Lower leg skin (tissue), 4 donors: ENCODE results near the gene DHRS9. TPM values are rescaled to one million over a fixed set of nuclear protein-coding genes. Genes with fewer than 3 reads are reported as not detected.

Source experiments
- DNase-seq, 2 donors: peaks; one replicate each; pipeline ENCODE4 v3.0.0-alpha.2; 2019; ENCODE audit warnings: low spot score in 2 of 2
- H3K4me3 ChIP-seq: fragments of 200-600 bp; sonication (generic); 2 replicates; pipeline ENCODE4 v1.5.1; 2017; ENCODE audit warnings: mild to moderate bottlenecking, low read depth; ENCODE audit not compliant: poor library complexity, severe bottlenecking
- CTCF ChIP-seq, 3 donors: fragments of 450-650 bp; IDR thresholded peaks; one replicate each; pipeline ENCODE4 v1.5.1; 2016; ENCODE audit warnings: antibody characterized with exemption in 3 of 3, mild to moderate bottlenecking in 3 of 3, moderate library complexity in 2 of 3
- POLR2A ChIP-seq, 2 donors: fragments of 450-650 bp; IDR thresholded peaks; one replicate each; pipeline ENCODE4 v1.6.1; 2016 to 2017; ENCODE audit warnings: antibody characterized with exemption in 2 of 2, mild to moderate bottlenecking in 1 of 2, moderate library complexity in 1 of 2
- WGBS, 2 donors: methylation state at CpG; one replicate each; pipeline ENCODE4 v1.1.5; 2018; 5-methylcytosine and 5-hydroxymethylcytosine counted together
- intact Hi-C: fragments of 100-400 bp; cut with DNase I; formaldehyde crosslinking; loops from one replicate; pipeline ENCODE4 v1.15.0; 2023; ENCODE audit warnings: low total_unique reads
- total RNA-seq, 4 donors: library from RNA; depleted of rRNA; stranded (reverse); fragments of >200 nt; gene quantifications; one replicate each; pipeline ENCODE4 v1.1.0, GENCODE V29; 2016

DHRS9 gene
- total RNA-seq, 4 donors from 2014 or later = 1.4 to 3.4 (median 1.9) TPM; not detected in 1

- H3K4me3 ChIP-seq = no peak overlapping the region
- WGBS, 2 donors = 82 to 84% methylated on average over 3 of the region's 3 CpGs
- TF ChIP-seq POLR2A (IDR thresholded peaks at IDR 0.05) (no peak), CTCF (IDR thresholded peaks at IDR 0.05) (no peak)
- DNase-seq = no peak
- intact Hi-C loops = no loop called here
Measured at GRCh38 chr2:169091256-169091655, 21.9 kb downstream of the DHRS9 start.

- intact Hi-C loops = no loop called here
- peak in 1 of 2 donors; percentile 41 for DNase-seq
- no peak overlapping the region for H3K4me3 ChIP-seq
- WGBS, 2 donors = 54 to 57% methylated on average over 8 of the region's 8 CpGs
- no peak for TF ChIP-seq POLR2A (IDR thresholded peaks at IDR 0.05)
- TF ChIP-seq CTCF (IDR thresholded peaks at IDR 0.05) = no peak
Measured at GRCh38 chr2:169091761-169092519, 22.6 kb downstream of the DHRS9 start.

- intact Hi-C loops = no loop called here
- no peak for TF ChIP-seq POLR2A (IDR thresholded peaks at IDR 0.05)
- 33 to 35% methylated on average over 2 of the region's 2 CpGs for WGBS, 2 donors
- no peak overlapping the region for H3K4me3 ChIP-seq
- no peak for DNase-seq
Measured at GRCh38 chr2:169093535-169093934, 24.2 kb downstream of the DHRS9 start.

- intact Hi-C loops = no loop called here
- no peak overlapping the region for H3K4me3 ChIP-seq
- TF ChIP-seq POLR2A (IDR thresholded peaks at IDR 0.05) = no peak
- TF ChIP-seq CTCF (IDR thresholded peaks at IDR 0.05) = no peak
- 62 to 65% methylated on average over 1 of the region's 1 CpG for WGBS, 2 donors
- DNase-seq = no peak
Measured at GRCh38 chr2:169094676-169095075, 25.3 kb downstream of the DHRS9 start.

GRCh38 chr2:169095621-169096105 is 26.3 kb downstream of the DHRS9 start:
- TF ChIP-seq CTCF (IDR thresholded peaks at IDR 0.05) (no peak), POLR2A (IDR thresholded peaks at IDR 0.05) (no peak)
- peak in 1 of 2 donors; percentile 46 for DNase-seq
- no peak overlapping the region for H3K4me3 ChIP-seq
- WGBS, 2 donors = 33 to 38% methylated on average over 5 of the region's 5 CpGs
- intact Hi-C loops = no loop called here

- H3K4me3 ChIP-seq = no peak overlapping the region
- no peak for DNase-seq
- intact Hi-C loops = no loop called here
- TF ChIP-seq CTCF (IDR thresholded peaks at IDR 0.05) (no peak), POLR2A (IDR thresholded peaks at IDR 0.05) (no peak)
- 62 to 78% methylated on average over 1 of the region's 1 CpG for WGBS, 2 donors
Measured at GRCh38 chr2:169104848-169105247, 35.5 kb downstream of the DHRS9 start.
